GM21390 (cell line): ENCODE data around the gene MTERF2.

Experiments
- ATAC-seq: cut with Tn5 transposase; IDR thresholded peaks from one replicate; pipeline ENCODE4 v1.9.1; 2021; ENCODE audit not compliant: unreplicated experiment

MTERF2 gene

DNA sequence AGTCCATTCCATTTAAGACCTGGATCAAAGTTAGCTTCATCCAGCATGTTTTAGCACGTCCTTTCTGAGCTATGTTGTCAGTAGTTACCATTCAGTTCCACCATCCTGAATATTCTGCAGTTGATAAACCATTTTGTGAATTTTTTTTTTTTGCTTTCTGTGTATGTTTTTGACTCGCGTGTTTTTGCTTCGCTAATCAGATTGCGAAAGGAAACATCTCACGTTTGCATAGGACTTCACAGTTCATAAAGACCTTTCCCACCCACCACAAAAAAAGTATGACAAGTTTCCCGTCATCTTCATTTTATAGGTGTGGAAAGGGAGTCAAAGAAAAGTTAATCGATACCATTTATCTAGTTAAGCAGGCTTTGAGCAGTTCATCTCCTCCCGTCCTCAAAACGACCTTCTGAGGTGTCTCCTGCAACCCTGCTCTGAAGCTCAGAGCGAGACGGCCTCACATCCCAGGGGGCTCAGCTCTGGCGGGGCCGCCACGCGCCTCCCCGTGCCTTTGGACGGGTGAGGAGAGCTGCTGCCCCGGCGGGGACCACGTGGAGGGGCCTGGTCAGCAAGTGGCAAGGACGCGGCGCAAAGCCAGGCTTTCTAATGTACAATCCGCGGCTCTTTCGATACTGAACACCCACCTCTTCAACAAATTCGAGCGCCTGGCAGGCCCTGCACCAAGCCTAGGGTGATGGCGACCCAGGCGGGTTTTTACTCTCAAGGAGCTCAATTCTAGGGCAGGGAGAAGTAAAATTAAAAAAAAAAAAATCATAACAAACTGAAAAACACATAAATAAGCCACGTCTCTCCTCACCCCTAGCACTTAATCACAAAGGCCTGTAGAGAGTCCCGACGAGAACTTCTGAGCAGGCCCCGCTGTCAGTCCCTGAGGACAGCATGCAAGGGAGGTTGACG lies 32.2 kb downstream of the MTERF2 start:
- ATAC-seq = no peak

DNA sequence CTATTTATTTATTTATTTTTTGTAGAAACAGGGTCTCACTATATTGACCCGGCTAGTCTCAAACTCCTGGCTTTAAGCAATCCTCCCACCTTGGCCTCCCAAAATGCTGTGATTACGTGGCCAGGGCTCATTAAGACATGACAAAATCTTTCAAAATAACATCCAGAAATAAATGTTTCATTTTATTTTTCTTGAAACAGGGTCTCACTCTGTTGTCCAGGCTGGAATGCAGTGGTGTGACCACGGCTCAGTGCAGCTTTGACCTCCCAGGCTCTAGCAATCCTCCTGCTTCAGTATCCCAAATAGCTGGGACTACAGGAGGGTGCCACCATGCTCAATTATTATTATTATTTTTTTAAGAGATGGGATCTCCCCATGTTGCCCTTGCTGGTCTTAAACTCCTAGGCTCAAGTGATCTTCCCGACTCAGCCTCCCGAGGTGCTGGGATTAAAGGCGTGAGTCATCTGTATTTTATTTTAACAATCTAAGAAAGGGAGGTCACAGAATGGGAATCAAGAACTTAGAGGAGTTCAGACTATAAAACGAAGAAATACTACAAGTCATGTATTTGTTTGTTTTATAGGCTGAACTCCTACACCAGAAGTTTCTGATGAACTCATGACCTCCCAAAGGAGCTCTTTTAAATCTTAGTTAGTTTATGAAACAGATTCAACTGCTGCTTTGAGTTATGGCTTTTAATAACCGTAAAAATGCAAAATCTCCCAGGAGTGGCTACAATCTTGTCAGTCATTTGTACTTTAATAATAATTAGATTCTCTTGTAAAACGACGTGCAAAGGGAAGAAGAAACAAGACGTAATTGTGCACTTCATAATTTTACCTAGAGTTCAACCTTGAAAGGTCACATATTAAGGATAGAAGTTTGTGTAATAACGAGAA lies 33.3 kb downstream of the MTERF2 start:
- ATAC-seq = no peak

DNA sequence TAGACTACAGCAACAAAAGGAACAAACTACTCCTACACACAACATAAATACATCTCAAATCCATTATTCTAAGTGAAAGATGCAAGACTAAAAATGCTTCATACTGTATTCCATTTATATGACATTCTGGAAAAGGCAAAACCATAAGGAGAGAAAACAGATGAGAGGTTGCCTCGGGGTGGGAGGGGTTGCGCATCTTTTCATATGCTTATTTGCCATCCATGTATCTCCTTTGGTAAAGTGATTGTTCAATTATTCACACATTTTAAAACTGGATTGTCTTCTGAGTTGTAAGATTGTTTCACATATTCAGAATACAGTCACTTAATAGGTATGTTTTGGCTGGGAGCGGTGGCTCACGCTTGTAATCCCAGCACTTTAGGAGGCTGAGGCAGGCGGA lies 36.4 kb downstream of the MTERF2 start:
- ATAC-seq = no peak

DNA sequence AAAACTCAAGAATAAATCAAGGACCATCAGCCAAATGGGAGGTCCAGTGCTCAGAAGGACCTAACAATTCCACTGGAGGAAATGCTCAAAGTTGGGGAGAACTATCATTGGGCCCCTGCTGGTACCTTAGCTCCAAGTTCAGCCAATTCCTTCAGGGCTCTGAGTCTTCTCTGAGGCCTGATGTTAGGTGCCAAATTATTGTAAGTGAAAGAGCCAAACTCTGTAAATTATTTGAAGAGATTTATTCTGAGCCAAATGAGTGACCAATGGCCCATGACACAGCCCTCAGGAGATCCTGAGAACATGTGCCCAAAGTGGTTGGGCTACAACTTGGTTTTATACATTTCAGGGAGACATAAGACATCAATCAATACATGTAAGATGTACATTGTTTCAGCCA lies 39.5 kb downstream of the MTERF2 start:
- no peak for ATAC-seq

- no peak for ATAC-seq
Observed at GRCh38 chr12:106945261-106945851, 41.6 kb downstream of the MTERF2 start.

DNA sequence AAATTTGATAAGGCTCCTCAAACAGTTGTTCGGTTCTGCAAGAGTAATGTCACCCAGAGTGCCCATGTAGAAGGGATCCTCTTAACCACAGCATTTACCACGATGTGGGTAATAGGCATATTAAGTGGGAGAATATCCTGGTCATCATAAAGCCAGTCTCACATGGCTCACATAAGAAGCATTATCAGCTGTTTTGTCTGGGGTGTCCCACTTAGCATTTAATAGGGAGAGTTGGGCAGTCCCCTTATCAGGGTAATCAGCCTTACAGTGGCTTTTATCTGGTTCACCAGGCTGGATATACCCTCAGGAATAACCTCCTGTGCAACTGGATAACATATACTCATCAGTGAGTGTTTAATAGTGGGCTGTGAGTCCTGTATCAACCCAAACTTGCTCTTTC lies 44.2 kb downstream of the MTERF2 start:
- no peak for ATAC-seq

DNA sequence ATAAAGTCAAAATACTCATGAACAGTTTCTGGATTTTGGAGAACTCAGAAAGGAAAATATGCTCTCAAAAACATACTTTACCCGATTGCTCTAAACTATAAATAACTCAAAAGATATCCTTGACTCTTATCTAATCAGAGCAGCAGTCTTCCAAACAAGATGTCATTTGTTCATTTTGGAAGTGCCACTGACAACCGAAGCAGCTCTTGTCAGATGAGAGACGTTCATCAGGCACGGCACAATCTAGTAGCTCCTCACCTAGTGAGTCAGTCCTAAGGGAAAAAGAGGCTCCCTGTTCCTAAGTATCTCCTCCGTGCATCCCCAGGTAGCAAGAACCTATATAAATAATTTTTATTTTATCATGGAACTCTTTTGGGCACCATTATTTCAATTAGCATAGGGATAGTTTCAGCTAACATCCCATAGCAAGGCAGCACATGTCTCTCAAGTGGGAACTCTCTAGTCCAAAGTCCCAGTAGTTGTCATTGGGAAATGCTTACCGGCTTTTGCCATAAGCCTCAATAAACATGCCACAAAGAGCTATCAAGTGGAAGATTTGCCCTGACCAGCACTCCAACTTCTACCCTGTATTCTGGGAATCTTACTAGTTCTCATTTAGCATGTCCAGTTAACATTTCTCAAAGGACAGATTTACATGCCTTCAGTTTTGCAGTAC lies 45.3 kb downstream of the MTERF2 start:
- ATAC-seq = no peak

DNA sequence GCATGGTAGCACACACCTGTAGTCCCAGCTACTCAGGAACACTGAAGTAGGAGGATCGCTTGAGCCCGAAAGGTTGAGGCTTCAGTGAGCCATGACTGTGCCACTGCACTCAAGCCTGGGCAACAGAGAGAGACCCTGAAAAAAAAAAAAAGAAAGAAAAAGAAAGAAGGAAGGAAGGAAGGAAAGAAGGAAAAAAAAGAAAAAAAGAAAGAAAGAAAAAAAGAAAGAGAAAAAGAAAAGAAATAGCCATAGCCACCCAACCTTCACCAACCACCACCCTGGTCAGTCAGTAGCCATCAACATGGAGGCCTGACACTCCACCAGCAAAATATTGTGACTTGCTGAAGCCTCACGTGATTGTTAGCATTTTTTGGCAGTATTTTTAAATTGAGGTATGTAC lies 52.7 kb downstream of the MTERF2 start:
- no peak for ATAC-seq
